H1 (cell line): ENCODE results near the gene DNAI1. TPM values are rescaled to one million over a fixed set of nuclear protein-coding genes. Genes with fewer than 3 reads are reported as not detected.

Experiments
- CTCF ChIA-PET: fragments of 300-600 bp; sonication (Branson Sonifier 250); formaldehyde crosslinking; loops from one replicate; lab custom pipeline; 2021; ENCODE audit not compliant: partially characterized antibody; lab: Charles Lee
- POLR2A ChIA-PET: fragments of 300-600 bp; sonication (Branson Sonifier 250); formaldehyde crosslinking; loops from one replicate; lab custom pipeline; 2021; ENCODE audit warnings: inconsistent platforms; ENCODE audit not compliant: partially characterized antibody; lab: Charles Lee
- DNase-seq, 2 experiments: peaks; one replicate each; pipeline versions ENCODE4 v3.0.0 to v3.0.0-alpha.2; 2010 to 2022; ENCODE audit warnings: low spot score in 2 of 2, low read depth in 1 of 2, mixed read lengths in 1 of 2
- FAIRE-seq: peaks from 2 replicates; lab custom pipeline; 2011; peaks lifted over from hg19 to GRCh38; lab: Jason Lieb, UNC
- H2AFZ ChIP-seq: 2 replicates; pipeline ENCODE4 v1.8.1; 2012; ENCODE audit warnings: low read length, inconsistent platforms
- H2AK5ac ChIP-seq: 2 replicates; pipeline ENCODE4 v1.6.1; 2013; ENCODE audit warnings: low read depth, low read length
- H2BK120ac ChIP-seq: replicated peaks from 2 replicates; pipeline ENCODE3; 2013; ENCODE audit warnings: low read depth, low read length, inconsistent platforms
- H2BK12ac ChIP-seq: 2 replicates; pipeline ENCODE4 v1.6.1; 2013; ENCODE audit warnings: low read depth, low read length
- H2BK15ac ChIP-seq: 2 replicates; pipeline ENCODE4 v1.6.1; 2013; ENCODE audit warnings: low read length
- H2BK20ac ChIP-seq: 2 replicates; pipeline ENCODE4 v1.6.1; 2013; ENCODE audit warnings: low read length
- H2BK5ac ChIP-seq: 2 replicates; pipeline ENCODE4 v1.6.1; 2013; ENCODE audit warnings: low read depth, low read length
- H3K14ac ChIP-seq: 2 replicates; pipeline ENCODE4 v1.6.1; 2013; ENCODE audit warnings: inconsistent platforms; ENCODE audit not compliant: insufficient read length
- H3K18ac ChIP-seq: 2 replicates; pipeline ENCODE4 v1.6.1; 2013; ENCODE audit warnings: low read length; ENCODE audit errors: extremely low read depth
- H3K23ac ChIP-seq: 2 replicates; pipeline ENCODE4 v1.6.1; 2013; ENCODE audit warnings: inconsistent platforms; ENCODE audit not compliant: insufficient read length
- H3K23me2 ChIP-seq: 2 replicates; pipeline ENCODE4 v1.6.1; 2013; ENCODE audit warnings: low read depth, low read length
- H3K27ac ChIP-seq: 2 replicates; pipeline ENCODE4 v1.6.1; 2011; ENCODE audit warnings: low read depth, low read length, inconsistent platforms
- H3K27me3 ChIP-seq, 4 experiments: replicated peaks in 1 of 4; 1 replicate in 1 of 4; 2 replicates in 3 of 4; pipeline versions ENCODE4 v1.6.1 to v1.8.1; 2011 to 2013; ENCODE audit warnings: low read length in 3 of 4, mild to moderate bottlenecking in 3 of 4, inconsistent platforms in 2 of 4, mixed read lengths in 2 of 4, moderate library complexity in 1 of 4; ENCODE audit not compliant: control insufficient read depth in 3 of 4, insufficient read depth in 3 of 4; ENCODE audit errors: extremely low read depth in 1 of 4
- H3K36me3 ChIP-seq, 4 experiments: 2 replicates each; pipeline versions ENCODE4 v1.6.1 to v1.8.1; 2011 to 2013; ENCODE audit warnings: mild to moderate bottlenecking in 4 of 4, low read length in 3 of 4, moderate library complexity in 2 of 4, control low read depth in 1 of 4, inconsistent platforms in 1 of 4; ENCODE audit not compliant: insufficient read depth in 4 of 4, control insufficient read depth in 2 of 4
- H3K4ac ChIP-seq: replicated peaks from 2 replicates; pipeline ENCODE3; 2013; ENCODE audit warnings: low read length, low read depth, mixed read lengths, inconsistent platforms; ENCODE audit not compliant: insufficient read length
- H3K4me1 ChIP-seq, 4 experiments: replicated peaks in 1 of 4; 1 replicate in 1 of 4; 2 replicates in 3 of 4; pipeline versions ENCODE4 v1.6.1 to v1.8.1; 2011 to 2013; ENCODE audit warnings: low read length in 3 of 4, inconsistent platforms in 2 of 4, mixed read lengths in 1 of 4; ENCODE audit not compliant: insufficient read depth in 4 of 4, control insufficient read depth in 3 of 4
- H3K4me2 ChIP-seq, 2 experiments: 2 replicates each; pipeline versions ENCODE4 v1.6.1 to v1.8.1; 2011 to 2013; ENCODE audit warnings: low read depth in 2 of 2, low read length in 2 of 2, control low read depth in 1 of 2, inconsistent platforms in 1 of 2, mild to moderate bottlenecking in 1 of 2; ENCODE audit not compliant: insufficient read depth in 1 of 2
- H3K4me3 ChIP-seq, 4 experiments: fragments of 200-600, 300-600 bp in 1 of 4; sonication (generic), shearing (Covaris generic), sonication (Bioruptor Twin) in 1 of 4; 2 replicates each; pipeline versions ENCODE4 v1.5.1 to v1.8.1; 2011 to 2016; ENCODE audit warnings: low read length in 4 of 4, low read depth in 3 of 4, control low read depth in 2 of 4, inconsistent platforms in 2 of 4, mild to moderate bottlenecking in 2 of 4, mixed read lengths in 1 of 4, moderate library complexity in 1 of 4; ENCODE audit not compliant: insufficient read depth in 2 of 4; ENCODE audit errors: extremely low read depth in 1 of 4
- H3K56ac ChIP-seq: replicated peaks from 2 replicates; pipeline ENCODE3; 2013; ENCODE audit warnings: low read depth, mild to moderate bottlenecking, mixed read lengths, low read length, inconsistent platforms; ENCODE audit not compliant: insufficient read length
- H3K79me1 ChIP-seq: 2 replicates; pipeline ENCODE4 v1.6.1; 2013; ENCODE audit warnings: low read depth, low read length, control low read depth
- H3K79me2 ChIP-seq, 2 experiments: 2 replicates each; pipeline versions ENCODE4 v1.6.1 to v1.8.1; 2012 to 2013; ENCODE audit warnings: low read length in 2 of 2, mild to moderate bottlenecking in 2 of 2, inconsistent platforms in 1 of 2; ENCODE audit not compliant: insufficient read depth in 2 of 2, control insufficient read depth in 1 of 2
- H3K9ac ChIP-seq, 4 experiments: replicated peaks in 1 of 4; 1 replicate in 1 of 4; 2 replicates in 3 of 4; pipeline versions ENCODE4 v1.6.1 to v1.8.1; 2011 to 2013; ENCODE audit warnings: low read depth in 3 of 4, low read length in 3 of 4, control low read depth in 2 of 4, mild to moderate bottlenecking in 2 of 4, moderate library complexity in 2 of 4, inconsistent platforms in 1 of 4; ENCODE audit errors: extremely low read depth in 1 of 4
- H3K9me3 ChIP-seq, 2 experiments: 2 replicates each; pipeline versions ENCODE4 v1.6.1 to v1.8.1; 2012 to 2013; ENCODE audit warnings: mild to moderate bottlenecking in 2 of 2, moderate library complexity in 2 of 2, control low read depth in 1 of 2, inconsistent platforms in 1 of 2, low read depth in 1 of 2, low read length in 1 of 2, mixed read lengths in 1 of 2; ENCODE audit not compliant: insufficient read depth in 2 of 2
- H4K20me1 ChIP-seq, 2 experiments: replicated peaks in 1 of 2; 2 replicates each; pipeline versions ENCODE3 to v1.8.1; 2011 to 2013; ENCODE audit warnings: inconsistent platforms in 2 of 2, low read length in 2 of 2, mild to moderate bottlenecking in 1 of 2; ENCODE audit not compliant: insufficient read depth in 2 of 2, control insufficient read depth in 1 of 2
- H4K5ac ChIP-seq: 2 replicates; pipeline ENCODE4 v1.6.1; 2013; ENCODE audit warnings: low read length, low read depth, mixed read lengths, inconsistent platforms; ENCODE audit not compliant: insufficient read length
- H4K8ac ChIP-seq: 2 replicates; pipeline ENCODE4 v1.8.0; 2013; ENCODE audit warnings: mild to moderate bottlenecking, moderate library complexity, low read length, inconsistent platforms; ENCODE audit not compliant: insufficient read depth; ENCODE audit errors: extremely low read depth
- H4K91ac ChIP-seq: replicated peaks from 2 replicates; pipeline ENCODE3; 2013; ENCODE audit warnings: low read length, mixed read lengths, inconsistent platforms; ENCODE audit not compliant: insufficient read length
- ASH2L ChIP-seq: fragments of 200-600, 300-600 bp; sonication (generic); IDR thresholded peaks from one replicate; pipeline ENCODE4 v1.7.1; 2017; ENCODE audit warnings: low read length
- CHD2 ChIP-seq: IDR thresholded peaks from 2 replicates; pipeline ENCODE4 v1.6.1; 2012; ENCODE audit warnings: low read length, improper control_type of control experiment
- EZH2 ChIP-seq: fragments of 200-600 bp; sonication (generic); IDR thresholded peaks from 2 replicates; pipeline ENCODE4 v1.7.1; 2012; ENCODE audit warnings: low read depth, mild to moderate bottlenecking, moderate library complexity, low read length, inconsistent platforms; ENCODE audit not compliant: severe bottlenecking
- GTF2F1 ChIP-seq: IDR thresholded peaks from 2 replicates; pipeline ENCODE4 v1.6.1; 2012; ENCODE audit warnings: low read depth, low read length, improper control_type of control experiment, borderline replicate concordance
- JUND ChIP-seq: IDR thresholded peaks from 2 replicates; pipeline ENCODE4 v1.6.1; 2011; ENCODE audit warnings: mild to moderate bottlenecking, improper control_type of control experiment, low read length
- KDM4A ChIP-seq: IDR thresholded peaks from one replicate; pipeline ENCODE4 v1.7.1; 2012; ENCODE audit warnings: low read depth, mild to moderate bottlenecking, moderate library complexity, low read length, inconsistent platforms; ENCODE audit not compliant: severe bottlenecking
- PHF8 ChIP-seq: fragments of 200-600 bp; sonication (generic); conservative IDR thresholded peaks from 2 replicates; pipeline ENCODE4 v1.7.1; 2012; ENCODE audit warnings: low read depth, mild to moderate bottlenecking, inconsistent platforms, low read length, moderate library complexity
- RNF2 ChIP-seq: fragments of 200-900, 300-1000 bp; sonication (generic); IDR thresholded peaks from 2 replicates; pipeline ENCODE4 v1.7.1; 2016; ENCODE audit warnings: borderline replicate concordance, low read depth, mild to moderate bottlenecking, antibody characterized with exemption, low read length; ENCODE audit not compliant: poor library complexity, severe bottlenecking; ENCODE audit errors: missing control alignments
- SIRT6 ChIP-seq: IDR thresholded peaks from one replicate; pipeline ENCODE4 v1.7.1; 2012; ENCODE audit warnings: low read length, inconsistent platforms
- SP2 ChIP-seq: IDR thresholded peaks from 2 replicates; pipeline ENCODE4 v1.6.1; 2012; ENCODE audit warnings: mild to moderate bottlenecking, low read length, inconsistent platforms
- SP4 ChIP-seq: IDR thresholded peaks from 2 replicates; pipeline ENCODE4 v1.6.1; 2012; ENCODE audit warnings: low read length, inconsistent platforms
- SRF ChIP-seq: IDR thresholded peaks from 2 replicates; pipeline ENCODE4 v1.6.1; 2011; ENCODE audit warnings: mild to moderate bottlenecking, low read depth, low read length, moderate library complexity
- YY1 ChIP-seq: IDR thresholded peaks from 2 replicates; pipeline ENCODE4 v1.6.1; 2011; ENCODE audit warnings: low read depth, mild to moderate bottlenecking, low read length
- ZNF274 ChIP-seq: IDR thresholded peaks from 2 replicates; pipeline ENCODE4 v1.7.0; 2012; ENCODE audit warnings: low read length, borderline replicate concordance; ENCODE audit errors: extremely low read depth
- WGBS, 2 experiments: shearing (Covaris generic) in 1 of 2; methylation state at CpG; one replicate each; pipeline versions ENCODE4 v1.1.6 to v1.1.7; 2013 to 2015; ENCODE audit warnings: low lambda C conversion rate in 2 of 2, mixed read lengths in 2 of 2, inconsistent platforms in 1 of 2, low coverage in 1 of 2, missing lambda C conversion rate in 1 of 2; ENCODE audit not compliant: insufficient replicate concordance in 2 of 2, insufficient coverage in 1 of 2, insufficient read length in 1 of 2; ENCODE audit errors: extremely low coverage in 1 of 2, missing lambda C conversion rate in 1 of 2; 5-methylcytosine and 5-hydroxymethylcytosine counted together
- polyA plus RNA-seq, 7 experiments: library from polyadenylated mRNA; depleted of rRNA in 3 of 7; stranded (reverse) in 5 of 7; unstranded in 2 of 7; fragments of >200 nt in 5 of 7; fragments of 200-250 nt in 2 of 7; gene quantifications; 1 replicate in 5 of 7; 2 replicates in 1 of 7; 4 replicates in 1 of 7; pipeline versions ENCODE4 v1.2.1 to v1.2.3, GENCODE V29; 2011 to 2013; ENCODE audit warnings: missing spikeins in 2 of 7, mixed read lengths in 2 of 7
- total RNA-seq: library from RNA; stranded (reverse); fragmentation: NEBNext Ultra II Directional; extraction: Animal tissue kit (Norgen Biotek cat#: 25700); gene quantifications from 2 replicates; pipeline ENCODE4 v1.2.1, GENCODE V29; 2021

DNAI1 gene
- total and polyA plus RNA-seq, 2 of the 8 experiments (the other 6 are each of a cell fraction or from before 2014, with no cell fraction given) = 0.37 to 0.54 TPM

DNA sequence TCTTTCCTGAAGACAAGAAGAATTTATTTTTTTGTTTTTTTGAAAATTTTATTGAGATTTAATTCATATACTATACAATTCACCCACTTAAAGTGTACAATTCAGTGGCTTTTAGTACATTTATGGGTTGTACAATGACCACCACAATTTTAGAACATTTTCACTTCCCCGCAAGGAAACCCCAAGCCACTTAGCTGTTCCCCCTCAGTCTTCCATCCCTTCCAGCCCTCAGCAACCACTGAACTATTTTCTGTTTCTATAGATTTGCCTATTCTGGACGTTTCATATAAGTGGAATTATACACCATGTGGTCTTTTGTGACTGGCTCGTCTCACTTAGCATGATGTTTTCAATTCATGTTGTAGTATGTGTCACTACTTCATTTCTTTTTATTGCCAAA lies 28.0 kb downstream of the DNAI1 start:
- no peak overlapping the region for H3K56ac ChIP-seq
- peaks cover 0 to 3% of the 10 kb centered on the region in 2 experiments; a peak in 1 of 4 replicates for H3K9me3 ChIP-seq
- H3K79me2 ChIP-seq = no peaks in the 10 kb centered on the region
- H3K18ac ChIP-seq = no peak overlapping the region
- no peak overlapping the region for H2BK5ac ChIP-seq
- H2BK15ac ChIP-seq = no peak overlapping the region
- H2BK12ac ChIP-seq = no peak overlapping the region
- DNase-seq (no peak), FAIRE-seq (no peak)
- H3K36me3 ChIP-seq = no peaks in the 10 kb centered on the region
- no peak overlapping the region for H2AK5ac ChIP-seq
- no peak overlapping the region for H4K91ac ChIP-seq
- no peak overlapping the region for H2BK120ac ChIP-seq
- no peaks in the 10 kb centered on the region for H3K4me1 ChIP-seq
- no peaks in the 10 kb centered on the region for H3K79me1 ChIP-seq
- H3K27ac ChIP-seq = no peak overlapping the region
- TF ChIP-seq SIRT6 (no peak), ZNF274 (no peak), JUND (no peak), YY1 (no peak), CHD2 (no peak), GTF2F1 (no peak), RNF2 (no peak), KDM4A (no peak), PHF8 (no peak), SP2 (no peak), EZH2 (no peak), SP4 (no peak), ASH2L (no peak), SRF (no peak)
- H3K9ac ChIP-seq = no peak overlapping the region
- no peaks in the 10 kb centered on the region for H3K27me3 ChIP-seq
- H4K8ac ChIP-seq = no peak overlapping the region
- H3K4me2 ChIP-seq = no peak overlapping the region
- H3K23ac ChIP-seq = no peak overlapping the region
- H4K20me1 ChIP-seq = no peaks in the 10 kb centered on the region
- H3K4me3 ChIP-seq = no peak overlapping the region
- H2AFZ ChIP-seq = no peak overlapping the region
- H2BK20ac ChIP-seq = no peak overlapping the region
- H4K5ac ChIP-seq = no peak overlapping the region
- CTCF ChIA-PET = interaction anchor here (1.4 to 2.6 kb wide), 2 partner anchors 9 to 14 kb away, joined by 4 to 14 read pairs; no protein-coding TSS in a partner anchor
- no peak overlapping the region for H3K4ac ChIP-seq
- POLR2A ChIA-PET = no interaction called here
- H3K23me2 ChIP-seq = no peaks in the 10 kb centered on the region
- H3K14ac ChIP-seq = no peak overlapping the region
- WGBS, 2 experiments = 84% methylated on average over 3 of the region's 3 CpGs; no CpG with 5 or more reads in 1 of the 2 experiments
